Measurements from ENCODE around the gene FAM118B.

FAM118B gene

GRCh38 chr11:126186708-126187529, 24.7 kb upstream of the FAM118B start:
- H3K9me3 ChIP-seq (ENCODE audit: control insufficient read depth, insufficient read depth, low read depth, low read length) = no peaks in the 10 kb centered on the region
- H3K4me1 ChIP-seq (ENCODE audit: control insufficient read depth, insufficient read depth, low read length) = no peaks in the 10 kb centered on the region; the same call in 1 of the 2 replicates
- no peak overlapping the region for H3K27ac ChIP-seq (ENCODE audit: low read depth, low read length)
- peaks cover 25% of the 10 kb centered on the region for H3K36me3 ChIP-seq (ENCODE audit: control insufficient read depth, insufficient read depth, low read length)
- no peak overlapping the region for H3K4me3 ChIP-seq (ENCODE audit: low read depth, low read length)
- no peak overlapping the region for H3K9ac ChIP-seq (ENCODE audit: low read length)
- H3K27me3 ChIP-seq (ENCODE audit: control insufficient read depth, insufficient read depth, low read length) = no peaks in the 10 kb centered on the region

- Histone ChIP-seq H3K9me3 (ENCODE audit: control insufficient read depth, insufficient read depth, low read depth, low read length) (no peaks in the 10 kb centered on the region), H3K9ac (ENCODE audit: low read length) (no peak overlapping the region), H3K27me3 (ENCODE audit: control insufficient read depth, insufficient read depth, low read length) (no peaks in the 10 kb centered on the region), H3K27ac (ENCODE audit: low read depth, low read length) (no peak overlapping the region), H3K4me3 (ENCODE audit: low read depth, low read length) (no peak overlapping the region), H3K4me1 (ENCODE audit: control insufficient read depth, insufficient read depth, low read length) (no peaks in the 10 kb centered on the region; the same call in 1 of the 2 replicates), H3K36me3 (ENCODE audit: control insufficient read depth, insufficient read depth, low read length) (peaks cover 37% of the 10 kb centered on the region)
Measured at GRCh38 chr11:126188332-126189108, 23.1 kb upstream of the FAM118B start.

- Histone ChIP-seq H3K4me1 (ENCODE audit: control insufficient read depth, insufficient read depth, low read length) (no peaks in the 10 kb centered on the region; the same call in 1 of the 2 replicates), H3K36me3 (ENCODE audit: control insufficient read depth, insufficient read depth, low read length) (peaks cover 40% of the 10 kb centered on the region), H3K4me3 (ENCODE audit: low read depth, low read length) (no peak overlapping the region), H3K27me3 (ENCODE audit: control insufficient read depth, insufficient read depth, low read length) (no peaks in the 10 kb centered on the region), H3K27ac (ENCODE audit: low read depth, low read length) (no peak overlapping the region), H3K9ac (ENCODE audit: low read length) (no peak overlapping the region), H3K9me3 (ENCODE audit: control insufficient read depth, insufficient read depth, low read depth, low read length) (no peaks in the 10 kb centered on the region)
Measured at GRCh38 chr11:126189109-126189929, 22.3 kb upstream of the FAM118B start.

DNA sequence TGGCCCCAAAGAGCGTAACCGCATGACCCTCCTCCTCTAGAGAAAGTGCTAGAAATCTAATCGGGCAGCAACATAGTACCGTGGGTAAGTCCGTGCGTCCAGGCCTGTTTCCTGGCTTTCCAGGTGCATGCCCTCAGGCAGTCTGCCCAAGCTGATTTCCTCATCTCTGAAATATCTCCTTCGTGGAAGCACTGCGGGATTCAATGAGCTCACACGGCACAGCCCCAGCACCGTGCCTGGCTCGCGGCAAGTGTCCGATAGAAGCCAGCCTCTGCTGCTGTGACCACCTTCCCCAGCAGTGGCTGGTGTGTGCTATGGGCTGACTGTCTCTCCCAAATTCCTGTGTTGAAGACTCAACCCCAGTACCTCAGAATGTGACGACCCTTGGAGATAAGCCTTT, 20.8 kb upstream of the FAM118B start:
- H3K27ac ChIP-seq (ENCODE audit: low read depth, low read length) = no peak overlapping the region
- peaks cover 41% of the 10 kb centered on the region for H3K36me3 ChIP-seq (ENCODE audit: control insufficient read depth, insufficient read depth, low read length)
- H3K27me3 ChIP-seq (ENCODE audit: control insufficient read depth, insufficient read depth, low read length) = no peaks in the 10 kb centered on the region
- H3K9ac ChIP-seq (ENCODE audit: low read length) = no peak overlapping the region
- no peak overlapping the region for H3K4me3 ChIP-seq (ENCODE audit: low read depth, low read length)
- no peaks in the 10 kb centered on the region for H3K9me3 ChIP-seq (ENCODE audit: control insufficient read depth, insufficient read depth, low read depth, low read length)
- H3K4me1 ChIP-seq (ENCODE audit: control insufficient read depth, insufficient read depth, low read length) = no peaks in the 10 kb centered on the region

DNA sequence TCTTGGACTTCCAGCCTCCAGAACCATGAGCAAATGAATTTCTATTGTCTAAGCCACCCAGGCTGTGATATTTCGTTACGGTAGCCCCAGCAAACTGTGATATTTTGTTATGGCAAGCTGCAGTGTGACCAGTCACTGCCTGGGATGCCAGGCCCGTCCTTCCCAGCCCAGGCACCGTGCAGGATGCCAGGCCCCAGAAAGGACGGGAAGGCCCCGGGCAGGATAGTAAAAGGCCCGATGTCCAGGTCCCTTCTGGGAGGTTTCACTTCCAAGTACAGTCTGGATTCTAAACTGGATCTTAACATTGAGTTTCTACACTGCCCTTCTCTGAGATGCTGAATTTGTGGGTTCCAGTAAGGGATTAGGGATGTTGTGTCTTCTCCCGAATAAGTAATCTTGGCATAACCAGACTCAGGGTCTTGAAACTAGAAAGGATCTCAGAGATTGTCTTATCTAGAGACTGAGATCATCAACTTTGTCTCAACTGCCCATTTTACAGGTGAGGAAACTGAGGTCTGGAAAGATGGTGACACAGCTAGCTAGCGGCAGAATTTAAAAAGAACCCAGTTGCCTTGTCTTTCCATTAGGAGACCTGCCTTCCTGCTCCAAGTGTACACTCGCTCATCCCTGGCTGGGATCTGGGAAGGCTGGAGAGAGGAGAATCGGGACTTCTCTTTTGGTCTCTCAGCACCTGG, 20.1 kb upstream of the FAM118B start:
- H3K36me3 ChIP-seq (ENCODE audit: control insufficient read depth, insufficient read depth, low read length) = peaks cover 46% of the 10 kb centered on the region
- no peaks in the 10 kb centered on the region for H3K9me3 ChIP-seq (ENCODE audit: control insufficient read depth, insufficient read depth, low read depth, low read length)
- no peaks in the 10 kb centered on the region for H3K4me1 ChIP-seq (ENCODE audit: control insufficient read depth, insufficient read depth, low read length)
- H3K27ac ChIP-seq (ENCODE audit: low read depth, low read length) = no peak overlapping the region
- no peak overlapping the region for H3K4me3 ChIP-seq (ENCODE audit: low read depth, low read length)
- H3K27me3 ChIP-seq (ENCODE audit: control insufficient read depth, insufficient read depth, low read length) = no peaks in the 10 kb centered on the region
- H3K9ac ChIP-seq (ENCODE audit: low read length) = no peak overlapping the region

GRCh38 chr11:126192361-126192760, 19.2 kb upstream of the FAM118B start:
- Histone ChIP-seq H3K27ac (ENCODE audit: low read depth, low read length) (no peak overlapping the region), H3K36me3 (ENCODE audit: control insufficient read depth, insufficient read depth, low read length) (peaks cover 55% of the 10 kb centered on the region)

DNA sequence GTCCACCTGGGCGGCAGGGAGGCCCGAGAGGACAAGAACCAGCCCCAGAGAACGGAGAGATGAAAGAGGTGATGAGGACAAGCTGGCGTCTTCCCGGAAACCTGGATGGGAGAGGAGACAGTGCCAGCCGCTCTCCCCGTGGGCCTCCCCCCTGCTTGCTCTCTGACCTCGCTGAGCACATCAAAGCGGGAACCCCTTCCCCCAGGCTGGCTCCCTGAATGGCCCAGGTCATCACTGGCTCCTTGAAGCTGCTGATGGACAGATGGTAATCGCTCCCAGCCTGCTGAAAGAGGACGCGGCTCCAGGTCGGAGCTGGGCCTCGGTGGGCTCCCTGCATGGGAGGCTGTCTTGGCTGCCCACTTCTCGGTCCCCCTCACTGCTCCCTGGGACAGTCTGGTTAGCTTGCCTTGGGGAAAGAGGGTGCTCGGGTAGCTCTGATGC, 18.5 kb upstream of the FAM118B start:
- H3K9ac ChIP-seq (ENCODE audit: low read length) = no peak overlapping the region
- no peak overlapping the region for H3K27ac ChIP-seq (ENCODE audit: low read depth, low read length)
- H3K4me3 ChIP-seq (ENCODE audit: low read depth, low read length) = no peak overlapping the region
- peaks cover 60% of the 10 kb centered on the region for H3K36me3 ChIP-seq (ENCODE audit: control insufficient read depth, insufficient read depth, low read length)
- H3K27me3 ChIP-seq (ENCODE audit: control insufficient read depth, insufficient read depth, low read length) = no peaks in the 10 kb centered on the region
- H3K9me3 ChIP-seq (ENCODE audit: control insufficient read depth, insufficient read depth, low read depth, low read length) = peaks cover 9% of the 10 kb centered on the region; the same call in 1 of the 2 replicates
- no peaks in the 10 kb centered on the region for H3K4me1 ChIP-seq (ENCODE audit: control insufficient read depth, insufficient read depth, low read length)

More at GRCh38 chr11:126192361-126192760, 19.2 kb upstream of the FAM118B start:
- no peaks in the 10 kb centered on the region for H3K4me1 ChIP-seq (ENCODE audit: control insufficient read depth, insufficient read depth, low read length)
- H3K27me3 ChIP-seq (ENCODE audit: control insufficient read depth, insufficient read depth, low read length) = no peaks in the 10 kb centered on the region
- H3K9ac ChIP-seq (ENCODE audit: low read length) = no peak overlapping the region
- H3K9me3 ChIP-seq (ENCODE audit: control insufficient read depth, insufficient read depth, low read depth, low read length) = peaks cover 4% of the 10 kb centered on the region; the same call in 1 of the 2 replicates
- no peak overlapping the region for H3K4me3 ChIP-seq (ENCODE audit: low read depth, low read length)

DNA sequence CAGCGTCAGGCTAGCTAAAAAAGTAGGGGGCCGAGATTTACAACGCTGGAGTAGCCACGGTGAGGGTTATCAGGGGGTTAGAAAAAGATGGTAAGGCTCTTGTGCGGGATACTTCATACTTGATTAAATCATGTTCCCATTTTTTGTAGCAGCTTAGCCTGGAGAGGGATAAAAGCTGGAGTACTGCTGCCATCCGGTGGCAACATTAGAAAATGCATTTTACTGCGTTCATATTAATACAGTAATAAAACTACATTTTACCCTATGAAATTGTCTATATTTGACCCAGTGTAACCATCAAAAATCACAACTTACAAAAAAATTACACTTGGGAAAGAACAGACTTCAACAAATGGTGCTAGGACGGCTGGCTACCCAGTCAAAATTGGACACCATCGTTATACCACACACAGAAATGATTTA, 17.4 kb upstream of the FAM118B start:
- peaks cover 64% of the 10 kb centered on the region for H3K36me3 ChIP-seq (ENCODE audit: control insufficient read depth, insufficient read depth, low read length)
- H3K27ac ChIP-seq (ENCODE audit: low read depth, low read length) = no peak overlapping the region
- peaks cover 9% of the 10 kb centered on the region; the same call in 1 of the 2 replicates for H3K9me3 ChIP-seq (ENCODE audit: control insufficient read depth, insufficient read depth, low read depth, low read length)
- no peak overlapping the region for H3K4me3 ChIP-seq (ENCODE audit: low read depth, low read length)
- H3K9ac ChIP-seq (ENCODE audit: low read length) = no peak overlapping the region
- H3K4me1 ChIP-seq (ENCODE audit: control insufficient read depth, insufficient read depth, low read length) = no peaks in the 10 kb centered on the region
- H3K27me3 ChIP-seq (ENCODE audit: control insufficient read depth, insufficient read depth, low read length) = no peaks in the 10 kb centered on the region

DNA sequence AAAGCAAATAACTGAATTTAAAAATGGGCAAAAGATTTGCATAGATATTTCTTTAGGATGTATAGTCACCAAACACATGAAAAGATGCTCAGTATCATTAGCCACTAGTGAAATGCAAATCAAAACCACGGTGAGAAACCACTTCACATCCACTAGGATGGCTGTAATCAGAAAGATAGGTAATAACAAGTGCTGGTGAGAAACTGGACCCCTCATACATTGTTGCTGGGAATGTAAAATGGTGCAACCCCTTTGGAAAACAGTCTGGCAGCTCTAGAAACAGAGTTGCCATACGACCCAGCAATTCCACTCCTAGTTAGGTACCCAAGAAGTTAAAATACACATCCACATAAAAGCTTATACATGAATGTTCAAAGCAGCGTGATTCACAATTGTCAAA, 16.5 kb upstream of the FAM118B start:
- no peaks in the 10 kb centered on the region for H3K4me1 ChIP-seq (ENCODE audit: control insufficient read depth, insufficient read depth, low read length)
- H3K9ac ChIP-seq (ENCODE audit: low read length) = no peak overlapping the region
- no peaks in the 10 kb centered on the region for H3K27me3 ChIP-seq (ENCODE audit: control insufficient read depth, insufficient read depth, low read length)
- H3K36me3 ChIP-seq (ENCODE audit: control insufficient read depth, insufficient read depth, low read length) = peaks cover 68% of the 10 kb centered on the region
- no peak overlapping the region for H3K4me3 ChIP-seq (ENCODE audit: low read depth, low read length)
- no peak overlapping the region for H3K27ac ChIP-seq (ENCODE audit: low read depth, low read length)
- H3K9me3 ChIP-seq (ENCODE audit: control insufficient read depth, insufficient read depth, low read depth, low read length) = peaks cover 9% of the 10 kb centered on the region; the same call in 1 of the 2 replicates

DNA sequence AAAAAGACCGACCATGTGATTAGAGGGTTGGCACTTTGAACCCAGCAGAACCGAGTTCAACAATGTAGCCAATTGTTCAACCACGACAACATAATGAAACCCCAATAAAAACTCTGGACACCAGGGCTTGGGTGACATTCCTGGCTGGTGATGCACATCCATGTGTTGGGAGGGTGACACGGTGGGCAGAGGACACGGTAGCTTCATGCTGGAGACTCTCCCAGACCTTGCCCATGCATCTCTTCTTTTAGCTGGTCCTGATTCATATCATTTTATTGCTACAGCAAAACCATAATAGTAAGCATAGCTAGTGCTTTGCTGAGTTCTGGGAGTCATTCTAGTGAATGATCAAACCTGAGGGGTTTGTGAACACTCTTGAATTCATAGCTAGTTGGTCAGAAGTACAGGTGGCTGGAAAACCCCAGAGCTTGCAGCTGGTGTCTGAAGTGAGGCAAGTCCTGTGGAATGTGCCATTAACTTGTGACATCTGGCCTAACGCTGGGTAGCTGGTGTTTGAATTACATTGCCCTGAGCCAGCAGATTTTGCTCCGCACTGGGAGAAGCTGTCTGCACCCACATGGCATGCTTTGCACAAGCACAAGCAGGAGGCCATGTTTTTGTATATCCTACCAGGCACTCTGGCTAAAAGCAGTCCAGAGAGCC, 14.2 kb upstream of the FAM118B start:
- Histone ChIP-seq H3K36me3 (ENCODE audit: control insufficient read depth, insufficient read depth, low read length) (peaks cover 76% of the 10 kb centered on the region), H3K4me3 (ENCODE audit: low read depth, low read length) (no peak overlapping the region), H3K27me3 (ENCODE audit: control insufficient read depth, insufficient read depth, low read length) (no peaks in the 10 kb centered on the region), H3K4me1 (ENCODE audit: control insufficient read depth, insufficient read depth, low read length) (no peaks in the 10 kb centered on the region), H3K27ac (ENCODE audit: low read depth, low read length) (no peak overlapping the region), H3K9me3 (ENCODE audit: control insufficient read depth, insufficient read depth, low read depth, low read length) (peaks cover 9% of the 10 kb centered on the region; the same call in 1 of the 2 replicates), H3K9ac (ENCODE audit: low read length) (no peak overlapping the region)
